GM18511 (cell line): Measurements from ENCODE around the gene CCDC126.
"Not testable (repeated sequence)": the region's sequence is repeated elsewhere in the genome, so short reads cannot be mapped to it uniquely, and the experiment has no call there.

Experiments
- ATAC-seq: cut with Tn5 transposase; IDR thresholded peaks from one replicate; pipeline ENCODE4 v1.9.1; 2021; ENCODE audit warnings: mild to moderate bottlenecking, moderate library complexity; ENCODE audit not compliant: unreplicated experiment

Gene CCDC126

DNA sequence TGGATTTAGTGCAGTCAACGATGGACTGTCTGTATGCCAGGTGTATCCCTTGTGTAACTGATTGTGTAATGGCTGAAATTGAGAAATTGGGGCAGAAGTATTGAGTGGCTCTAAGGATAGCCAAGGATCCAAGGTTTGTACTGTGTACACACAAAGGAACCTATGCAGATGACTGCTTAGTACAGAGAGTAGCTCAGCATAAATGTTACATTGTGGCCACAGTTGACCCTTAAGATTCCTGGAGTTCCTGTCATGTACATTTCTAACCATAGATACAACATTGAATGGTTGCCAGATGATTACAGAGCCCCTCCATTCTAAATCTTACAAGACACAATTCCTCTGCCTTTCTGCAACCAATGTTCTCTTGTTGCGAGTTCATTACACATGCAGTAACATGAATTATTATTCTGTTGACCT, 25.3 kb downstream of the CCDC126 start:
- ATAC-seq: no peak

DNA sequence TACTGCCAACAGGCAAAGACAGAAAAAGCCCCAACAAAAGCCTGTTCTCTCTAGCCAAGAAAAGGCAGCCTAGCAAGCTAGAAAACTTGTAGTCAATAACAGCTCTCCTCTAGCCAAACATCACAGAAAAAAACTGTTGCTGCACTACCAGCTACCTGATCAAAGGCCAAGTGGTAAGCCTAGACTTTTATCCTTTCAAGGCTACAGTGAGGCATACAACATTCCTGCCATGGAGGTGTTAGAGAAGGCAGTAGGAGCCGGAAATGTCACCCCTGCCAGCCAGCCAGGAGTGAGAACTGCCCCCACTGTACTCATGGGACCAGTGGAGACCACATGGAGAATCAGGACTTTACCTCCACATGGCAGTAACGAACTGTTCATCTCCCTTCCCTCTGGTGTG, 31.2 kb downstream of the CCDC126 start:
- ATAC-seq: no peak

DNA sequence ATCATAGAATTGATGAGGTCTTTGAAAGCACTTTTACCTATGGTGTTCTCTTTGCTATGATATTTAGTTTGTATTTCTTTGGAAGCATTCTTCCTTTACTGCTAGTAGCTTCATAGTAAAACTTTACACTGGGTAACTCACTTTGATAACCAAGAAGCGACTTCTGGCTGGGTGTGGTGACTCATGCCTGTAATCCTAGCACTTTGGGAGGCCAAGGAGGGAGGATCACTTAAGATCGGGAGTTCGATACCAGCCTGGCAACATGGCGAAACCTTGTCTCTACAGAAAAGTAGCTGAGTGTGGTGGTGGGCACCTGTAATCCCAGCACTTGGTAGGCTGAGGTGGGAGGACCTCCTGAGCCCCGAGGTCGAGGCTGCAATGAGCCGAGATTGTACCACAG, 36.2 kb downstream of the CCDC126 start:
- no peak for ATAC-seq

DNA sequence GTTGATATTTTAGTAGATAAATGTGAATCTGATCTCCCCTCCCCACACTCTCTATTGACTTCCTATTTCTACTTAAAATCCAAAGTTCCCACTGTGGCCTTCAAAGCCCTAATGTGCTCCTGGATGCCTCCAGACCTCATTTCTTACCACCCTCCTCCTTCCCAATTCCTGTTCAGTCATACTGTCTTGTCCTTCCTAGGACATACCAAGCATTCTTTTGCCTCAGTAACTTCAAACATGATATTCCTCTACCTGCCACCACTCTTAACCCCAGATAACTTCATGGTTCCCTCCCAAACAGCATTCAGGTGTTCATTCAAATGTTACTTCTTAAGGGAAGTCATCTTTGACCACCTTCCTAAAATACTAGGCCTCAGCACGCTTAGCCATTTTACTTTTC, 48.6 kb downstream of the CCDC126 start:
- ATAC-seq: no peak

- ATAC-seq: no peak
Measured at GRCh38 chr7:23653942-23654341, 56.8 kb downstream of the CCDC126 start.

DNA sequence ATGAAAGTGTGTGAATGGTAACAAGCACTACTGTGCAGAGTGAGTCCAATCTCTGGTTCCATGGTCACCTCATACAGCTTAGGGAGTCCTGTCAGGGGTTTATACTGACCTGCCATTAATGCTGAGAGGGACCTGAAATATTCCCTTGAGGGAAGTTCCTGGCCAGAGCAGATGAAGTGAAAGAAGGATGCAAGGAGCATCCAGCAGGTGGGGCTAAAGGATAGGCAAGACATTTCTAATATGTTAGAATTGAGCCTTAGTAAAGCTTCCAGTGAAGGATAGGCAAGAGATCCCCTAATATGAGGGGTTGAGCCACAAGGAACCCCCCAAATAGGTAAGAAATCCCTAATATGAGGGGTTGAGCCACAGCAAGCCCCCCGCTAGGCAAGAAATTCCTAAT, 57.3 kb downstream of the CCDC126 start:
- ATAC-seq: no peak

DNA sequence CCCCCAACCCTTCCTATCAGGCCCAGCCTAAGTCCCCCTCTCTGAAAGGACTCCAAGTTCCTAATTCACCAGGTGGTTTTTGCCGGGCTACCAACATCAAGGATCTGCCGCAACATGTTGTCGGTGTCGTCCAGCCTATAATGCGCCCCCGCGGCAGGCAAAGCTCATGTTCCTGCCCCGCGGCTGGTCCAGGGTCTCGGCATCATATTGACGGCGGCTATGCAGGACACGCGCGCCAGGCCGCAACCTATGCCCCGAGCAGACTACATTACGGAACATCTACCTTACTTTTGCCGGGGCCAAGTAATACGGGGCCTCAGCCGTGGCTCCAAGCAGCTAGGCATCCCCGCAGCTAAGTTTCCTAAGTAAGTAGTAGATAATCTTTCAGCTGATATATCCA, 58.3 kb downstream of the CCDC126 start:
- no peak for ATAC-seq

- ATAC-seq: no peak
Measured at GRCh38 chr7:23658831-23659427, 61.7 kb downstream of the CCDC126 start.

DNA sequence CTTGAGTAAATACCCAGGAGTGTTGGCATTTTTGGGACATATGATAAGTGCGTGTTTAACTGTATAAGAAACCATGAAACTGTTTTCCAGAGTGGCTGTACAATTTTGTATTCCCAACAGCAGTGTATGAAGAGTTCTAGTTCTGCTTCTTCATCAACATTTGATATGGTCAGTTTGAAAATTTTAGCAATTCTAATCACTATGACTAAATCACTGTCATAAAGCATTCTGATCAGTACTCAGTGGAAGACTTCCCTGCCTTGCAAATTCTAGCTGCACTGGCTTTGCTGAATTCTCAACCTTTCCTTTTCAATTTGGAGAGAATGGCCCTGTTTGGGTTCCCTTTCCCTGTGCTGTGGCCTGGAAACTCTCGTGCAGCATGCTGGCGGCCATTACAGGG, 64.2 kb downstream of the CCDC126 start:
- no peak for ATAC-seq

GRCh38 chr7:23662124-23662983, 65.2 kb downstream of the CCDC126 start:
- no peak for ATAC-seq

- ATAC-seq: no peak
Measured at GRCh38 chr7:23662984-23663313, 65.8 kb downstream of the CCDC126 start.

DNA sequence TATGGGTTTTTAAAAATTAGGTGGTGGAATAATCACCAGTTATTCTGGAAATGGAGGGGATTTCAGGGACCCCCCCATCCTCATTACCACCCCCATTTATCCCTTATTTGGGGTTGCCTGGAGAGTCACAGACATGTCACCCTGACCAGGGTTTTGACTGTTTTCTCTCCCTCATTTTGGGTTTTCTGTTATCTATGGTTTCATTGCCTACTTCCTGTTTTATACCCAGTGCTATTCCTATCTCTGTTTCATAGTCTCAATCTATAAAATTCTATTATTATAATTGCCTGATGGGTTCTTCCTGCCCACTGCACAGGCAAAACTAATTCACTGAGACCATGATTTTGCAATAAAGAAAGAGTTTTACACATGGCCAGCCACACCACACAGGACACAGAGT, 66.9 kb downstream of the CCDC126 start:
- no peak for ATAC-seq

- ATAC-seq: no peak
Measured at GRCh38 chr7:23672033-23672432, 74.9 kb downstream of the CCDC126 start.

GRCh38 chr7:23679898-23680413, 82.8 kb downstream of the CCDC126 start, which contains the start of gene FAM221A:
Gene FAM221A (plus strand): TSS chr7:23680199. CDS start chr7:23680219, 20 bp downstream.
- ATAC-seq: peak; percentile 92

DNA sequence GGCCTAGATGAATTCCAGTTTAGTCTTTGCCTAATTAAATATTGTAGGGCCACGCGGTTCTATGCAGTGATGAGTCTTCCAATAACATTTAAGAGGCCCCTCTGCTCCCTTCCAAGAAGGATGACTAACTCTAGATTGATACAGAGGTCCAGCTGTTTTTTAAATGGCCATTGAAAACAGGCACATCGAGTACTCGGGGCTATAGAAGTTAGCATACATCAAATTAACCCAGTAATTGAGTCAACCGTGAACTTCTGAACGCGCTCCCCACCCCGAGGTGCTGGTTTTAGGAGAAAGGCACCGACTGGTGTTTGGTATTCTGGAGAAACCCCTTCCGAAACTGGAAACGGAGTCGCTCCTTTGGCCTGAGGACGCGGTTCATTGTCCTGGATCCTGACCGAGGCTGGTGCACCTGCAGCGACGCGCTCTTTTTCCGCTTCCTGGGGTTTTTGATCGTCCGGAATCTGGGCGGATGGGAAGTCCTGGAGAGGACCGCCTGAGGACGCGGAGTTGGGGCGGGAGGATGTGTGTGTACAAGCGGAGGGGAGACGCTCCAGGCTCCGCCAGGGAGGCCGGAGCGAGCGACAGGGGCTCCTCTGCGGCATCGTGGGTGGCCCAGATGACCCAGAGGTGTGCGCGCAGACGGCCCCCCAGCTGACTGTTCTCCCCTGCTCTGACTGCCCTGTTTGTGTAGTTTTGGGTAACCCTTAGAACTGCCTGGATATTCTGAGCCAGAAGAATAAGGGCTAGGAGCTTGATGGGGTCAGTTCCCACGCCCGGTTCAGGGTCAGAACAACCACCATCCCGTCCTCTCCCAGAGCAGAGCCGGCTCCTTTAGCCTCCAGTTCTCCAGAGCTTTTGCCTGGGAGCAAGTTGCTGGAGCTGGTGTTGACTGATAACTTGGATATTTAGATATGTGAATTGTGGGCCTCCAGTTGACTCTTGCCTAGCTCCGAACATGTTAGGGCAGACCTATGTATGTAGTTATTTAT, 83.5 kb downstream of the CCDC126 start:
- ATAC-seq: peak; percentile 54

DNA sequence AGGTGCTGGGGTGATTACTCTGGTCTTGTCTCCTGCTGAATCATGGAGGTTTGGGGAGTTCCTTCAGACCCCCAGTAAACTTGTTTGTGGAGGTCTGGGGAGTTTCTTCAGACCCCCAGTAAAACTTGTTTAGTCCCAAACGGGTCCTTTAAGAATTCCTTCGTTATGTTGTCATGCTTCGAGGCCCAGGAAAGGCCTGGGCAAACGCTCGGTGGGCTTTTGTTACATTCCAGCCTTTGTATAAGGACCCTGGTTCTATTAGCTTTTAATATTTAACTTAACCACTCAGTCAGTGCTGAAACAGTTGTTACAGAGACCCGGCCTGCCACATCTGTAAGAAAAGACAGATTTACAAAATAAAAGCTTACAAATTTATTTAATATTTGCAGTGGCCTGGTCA, 86.9 kb downstream of the CCDC126 start:
- ATAC-seq: not testable (repeated sequence)

DNA sequence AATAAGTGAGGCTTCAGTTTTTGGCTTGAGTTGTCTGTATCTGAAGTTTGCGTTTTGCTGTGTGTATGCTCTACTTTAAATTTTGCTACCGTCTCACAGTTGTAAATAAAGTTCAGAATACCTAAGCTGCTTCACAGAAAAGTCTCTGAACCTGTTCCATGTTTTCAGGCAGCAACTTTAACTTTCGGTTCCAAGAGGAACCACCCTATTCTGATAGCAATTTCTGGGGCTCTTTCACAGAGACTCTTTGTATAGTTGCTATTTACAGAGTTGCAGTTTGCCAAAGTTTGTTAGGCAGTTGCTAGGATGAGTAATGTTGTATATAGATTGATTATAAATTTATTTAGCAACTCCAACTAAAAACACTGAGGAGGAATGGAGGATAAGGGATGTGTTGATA, 88.5 kb downstream of the CCDC126 start:
- no peak for ATAC-seq

- ATAC-seq: no peak
Measured at GRCh38 chr7:23687011-23687410, 89.8 kb downstream of the CCDC126 start.

DNA sequence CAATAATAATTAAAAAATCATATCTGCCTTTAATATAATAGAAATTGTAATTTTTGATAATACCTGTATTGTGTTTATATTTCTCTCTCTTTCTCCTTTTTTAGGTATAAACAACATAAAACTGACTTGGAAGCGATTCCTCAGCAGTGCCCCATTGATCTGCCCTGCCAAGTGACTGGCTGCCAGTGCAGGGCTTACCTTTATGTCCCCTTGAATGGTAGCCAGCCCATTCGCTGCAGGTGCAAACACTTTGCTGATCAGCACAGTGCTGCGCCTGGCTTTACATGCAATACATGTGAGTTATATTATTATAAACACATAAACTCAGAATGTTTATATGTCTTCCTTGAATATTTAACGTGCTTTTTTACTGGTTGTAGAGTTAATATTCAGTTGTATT, 92.0 kb downstream of the CCDC126 start:
- ATAC-seq: no peak

DNA sequence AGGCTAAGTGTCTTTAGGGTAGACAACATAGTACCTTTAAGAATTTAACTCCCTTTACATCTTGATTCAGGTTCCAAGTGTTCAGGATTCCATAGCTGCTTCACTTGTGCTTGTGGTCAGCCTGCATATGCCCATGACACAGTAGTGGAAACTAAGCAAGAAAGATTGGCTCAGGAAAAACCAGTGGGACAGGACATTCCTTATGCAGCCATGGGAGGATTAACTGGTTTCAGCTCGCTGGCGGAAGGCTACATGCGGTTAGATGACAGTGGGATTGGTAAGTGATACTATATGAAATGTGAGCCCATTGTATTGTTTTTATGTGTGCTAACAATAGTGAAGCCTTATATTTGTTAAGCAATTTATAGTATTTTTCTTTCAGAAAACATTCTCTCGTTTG, 94.1 kb downstream of the CCDC126 start:
- no peak for ATAC-seq

DNA sequence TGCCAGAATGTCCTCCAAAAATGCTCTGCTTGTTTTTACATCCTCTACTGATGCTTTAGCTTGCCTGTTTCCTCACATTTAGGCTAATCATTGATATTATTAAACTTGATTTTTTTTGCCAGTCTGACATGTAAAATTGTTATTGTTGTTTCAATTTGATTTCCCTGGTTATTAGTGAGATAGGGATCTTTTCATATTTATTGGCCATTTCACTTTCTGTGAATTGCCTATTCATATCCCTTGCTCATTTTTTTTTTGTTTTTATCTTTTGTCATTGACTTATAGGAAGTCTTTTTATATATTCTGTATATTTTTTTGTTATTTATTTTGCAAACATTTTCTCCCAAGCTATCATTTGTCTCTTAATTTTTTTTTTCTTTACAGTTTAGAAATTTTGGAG, 96.0 kb downstream of the CCDC126 start:
- ATAC-seq: no peak
